HG03025 (cell line): ENCODE measurements around the gene GSX1.
"Not testable (repeated sequence)": the region's sequence is repeated elsewhere in the genome, so short reads cannot be mapped to it uniquely, and the experiment has no call there.

Experiments
- ATAC-seq: cut with Tn5 transposase; IDR thresholded peaks from one replicate; pipeline ENCODE4 v1.9.1; 2021; ENCODE audit warnings: mild to moderate bottlenecking, moderate library complexity; ENCODE audit not compliant: unreplicated experiment, low FRiP score

The GSX1 gene

DNA sequence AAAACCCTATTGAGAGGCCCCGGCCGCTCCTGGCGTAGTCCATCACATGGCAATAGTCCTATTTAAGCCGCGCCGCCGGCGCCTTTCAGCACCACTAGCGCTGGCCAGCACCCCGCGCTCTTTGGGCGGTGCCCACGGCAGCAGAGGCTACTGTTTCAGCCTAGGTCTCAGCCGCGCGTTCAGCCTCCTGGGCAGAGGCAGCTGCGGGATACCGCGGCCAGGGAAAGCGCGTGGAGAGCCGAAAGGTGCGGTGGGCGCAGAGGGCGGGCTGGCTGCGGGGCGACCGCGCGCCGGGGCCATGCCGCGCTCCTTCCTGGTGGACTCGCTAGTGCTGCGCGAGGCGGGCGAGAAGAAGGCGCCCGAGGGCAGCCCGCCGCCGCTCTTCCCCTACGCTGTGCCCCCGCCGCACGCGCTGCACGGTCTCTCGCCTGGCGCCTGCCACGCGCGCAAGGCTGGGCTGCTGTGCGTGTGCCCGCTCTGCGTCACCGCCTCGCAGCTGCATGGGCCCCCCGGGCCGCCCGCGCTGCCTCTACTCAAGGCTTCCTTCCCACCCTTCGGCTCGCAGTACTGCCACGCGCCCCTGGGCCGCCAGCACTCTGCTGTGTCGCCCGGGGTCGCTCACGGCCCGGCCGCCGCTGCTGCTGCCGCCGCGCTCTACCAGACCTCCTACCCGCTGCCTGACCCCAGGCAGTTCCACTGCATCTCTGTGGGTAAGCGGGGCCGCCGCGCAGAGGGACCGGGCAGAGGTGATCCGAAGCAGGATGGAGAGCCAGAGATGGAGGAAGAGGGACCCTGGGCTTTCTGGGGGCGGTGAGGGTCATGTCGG is at the start of gene GSX1:
TSS of gene GSX1 (plus strand) at position 91 of the 826 bp plus-strand sequence. CDS start at position 299, 208 bp downstream.
- no peak for ATAC-seq

DNA sequence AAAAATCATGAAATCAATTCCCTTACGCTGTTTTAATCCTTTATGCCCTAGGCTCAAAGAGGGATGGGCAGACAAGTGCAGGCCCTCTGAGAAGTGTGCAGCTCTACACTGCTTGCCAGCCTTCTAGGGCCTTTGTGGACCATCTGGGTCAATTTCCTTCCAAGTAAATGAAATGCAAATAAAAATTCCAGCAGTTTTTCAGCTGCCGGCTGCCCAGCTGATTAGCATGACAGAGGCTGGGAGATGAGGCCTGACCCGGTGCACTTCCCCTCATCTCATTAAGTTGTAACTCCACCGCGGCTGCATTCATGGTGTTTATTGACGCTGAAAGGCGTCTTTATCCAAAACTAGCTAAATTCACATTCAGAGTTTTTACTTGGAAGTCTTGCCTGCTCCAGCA is 47.5 kb upstream of the GSX1 start:
- ATAC-seq: no peak

DNA sequence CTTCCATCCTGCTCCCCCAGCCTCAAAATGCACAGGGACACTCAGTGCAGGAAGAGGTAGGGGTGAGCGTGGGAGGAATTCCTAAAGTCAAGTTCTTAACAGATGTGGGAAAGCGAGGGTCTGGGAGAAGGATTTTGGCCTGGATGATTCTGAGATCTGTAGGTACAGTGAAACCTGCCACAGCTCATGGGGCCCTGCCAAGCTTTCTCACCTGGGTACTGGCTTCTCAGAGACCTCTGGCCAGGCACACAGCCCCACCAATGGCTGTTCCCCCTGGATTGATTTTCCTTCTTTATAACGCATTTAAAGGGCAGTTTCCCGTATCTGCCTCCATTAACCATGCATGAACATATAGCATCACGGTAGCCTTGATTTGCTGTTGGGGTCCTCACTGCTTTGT is 47.0 kb upstream of the GSX1 start:
- no peak for ATAC-seq

DNA sequence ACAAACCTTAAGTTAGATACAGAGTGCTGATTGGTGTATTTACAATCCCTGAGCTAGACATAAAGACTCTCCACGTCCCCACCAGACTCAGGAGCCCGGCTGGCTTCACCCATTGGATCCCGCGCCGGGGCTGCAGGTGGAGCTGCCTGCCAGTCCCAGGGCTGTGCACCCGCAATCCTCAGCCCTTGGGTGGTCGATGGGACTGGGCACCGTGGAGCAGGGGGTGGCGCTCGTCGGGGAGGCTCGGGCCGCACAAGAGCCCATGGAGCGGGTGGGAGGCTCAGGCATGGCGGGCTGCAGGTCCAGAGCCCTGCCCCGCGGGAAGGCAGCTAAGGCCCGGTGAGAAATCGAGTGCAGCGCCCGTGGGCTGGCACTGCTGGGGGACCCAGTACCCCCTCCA is 44.1 kb upstream of the GSX1 start:
- ATAC-seq: not testable (repeated sequence)

DNA sequence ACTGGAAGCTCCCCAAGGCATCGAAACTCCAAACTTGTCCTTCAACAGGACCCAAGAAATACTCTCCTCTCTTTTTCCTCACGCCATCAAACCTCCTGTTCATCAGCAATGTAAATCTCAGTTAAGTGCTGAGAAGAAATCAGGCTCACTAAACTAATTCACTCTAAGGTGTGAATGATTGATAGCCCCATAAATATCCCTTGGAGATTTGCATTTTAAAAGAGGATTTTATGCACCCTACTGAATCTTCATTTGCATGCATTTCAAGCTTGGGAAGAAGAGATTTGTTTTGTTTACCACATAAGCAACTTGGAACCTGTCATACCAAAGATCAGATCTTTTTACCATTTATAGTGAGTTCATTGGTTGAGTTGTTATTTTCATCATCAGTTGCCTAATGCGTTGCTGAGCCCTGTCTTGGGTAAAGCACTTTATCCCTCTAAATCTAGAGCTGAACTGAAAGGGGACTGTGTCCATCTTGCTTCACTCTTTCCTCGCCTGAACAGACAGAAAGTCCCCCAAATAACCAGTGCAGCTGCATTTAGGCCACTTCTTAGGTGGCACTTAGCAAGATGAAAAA is 40.2 kb upstream of the GSX1 start:
- no peak for ATAC-seq

DNA sequence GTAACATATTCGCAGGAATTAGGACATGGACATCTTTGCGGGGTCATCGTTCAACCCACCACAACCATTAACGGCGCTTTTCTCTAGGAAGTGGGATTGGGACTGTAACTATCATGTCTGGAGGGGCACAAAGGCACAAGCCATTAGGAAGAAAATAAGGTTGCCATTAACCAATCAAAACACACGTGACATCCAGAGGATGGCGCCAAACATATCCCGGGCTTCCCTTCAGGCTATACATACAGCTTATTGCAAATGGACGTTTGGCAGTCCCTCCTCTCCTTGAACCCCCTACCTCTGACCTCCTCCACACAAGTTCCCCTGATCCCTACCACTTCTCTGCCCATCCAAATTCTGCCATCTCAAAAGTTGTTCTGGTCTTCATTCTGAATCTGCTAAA is 26.6 kb upstream of the GSX1 start:
- no peak for ATAC-seq

DNA sequence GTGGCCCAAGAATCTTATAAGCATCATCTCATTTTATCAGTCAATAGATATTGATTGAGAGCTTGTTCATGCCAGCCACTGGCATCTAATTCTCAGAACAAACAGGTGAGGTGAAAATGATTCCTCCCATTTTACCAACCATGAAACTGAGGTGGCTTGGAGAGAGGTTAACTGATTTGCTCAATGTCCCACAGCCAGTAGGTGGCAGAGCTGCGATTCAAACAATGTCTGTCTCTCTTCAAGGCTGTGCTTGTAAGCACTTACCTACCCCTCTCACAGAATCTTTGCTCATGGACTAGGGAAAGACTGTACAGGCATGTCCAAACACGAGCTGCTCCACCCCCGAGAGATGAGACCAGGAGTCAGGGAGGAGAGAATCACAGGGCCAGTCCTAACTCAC is 21.5 kb upstream of the GSX1 start:
- ATAC-seq: no peak

DNA sequence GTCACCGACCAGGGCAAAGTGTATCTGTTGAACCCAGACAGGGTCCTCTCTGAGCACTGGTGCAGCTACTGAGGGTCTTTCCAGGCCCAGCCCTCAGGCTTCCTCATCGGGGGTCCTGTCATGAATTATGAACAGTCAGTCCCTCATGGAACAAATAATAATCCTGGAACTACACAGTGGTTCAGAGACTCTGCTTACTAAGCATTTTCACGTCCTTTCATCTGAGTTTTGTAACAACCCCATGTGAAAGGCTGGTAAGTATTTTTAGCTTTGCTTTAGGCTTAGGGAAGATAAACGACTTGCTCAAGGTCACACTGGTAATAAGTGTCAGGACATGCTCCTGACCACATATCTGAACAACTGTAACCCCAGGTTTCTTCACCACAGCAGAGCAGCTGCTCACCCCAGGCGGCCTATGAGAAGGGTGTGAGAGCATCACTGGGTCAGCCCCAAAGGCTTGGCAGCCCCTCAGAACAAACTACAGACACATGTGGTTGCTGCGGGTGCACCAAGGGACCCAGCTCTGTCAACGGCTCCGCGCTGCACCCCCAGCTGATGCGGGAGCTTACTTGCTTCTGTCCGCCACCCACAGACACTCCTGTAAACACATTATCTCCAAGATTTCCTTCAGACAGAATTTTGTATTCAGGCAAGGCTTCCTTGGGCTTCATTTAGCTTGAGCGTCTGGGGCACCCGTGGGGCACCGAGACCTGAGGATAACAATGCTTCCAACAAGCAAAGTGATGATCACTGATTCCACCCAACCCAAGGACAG is 19.4 kb upstream of the GSX1 start:
- no peak for ATAC-seq

DNA sequence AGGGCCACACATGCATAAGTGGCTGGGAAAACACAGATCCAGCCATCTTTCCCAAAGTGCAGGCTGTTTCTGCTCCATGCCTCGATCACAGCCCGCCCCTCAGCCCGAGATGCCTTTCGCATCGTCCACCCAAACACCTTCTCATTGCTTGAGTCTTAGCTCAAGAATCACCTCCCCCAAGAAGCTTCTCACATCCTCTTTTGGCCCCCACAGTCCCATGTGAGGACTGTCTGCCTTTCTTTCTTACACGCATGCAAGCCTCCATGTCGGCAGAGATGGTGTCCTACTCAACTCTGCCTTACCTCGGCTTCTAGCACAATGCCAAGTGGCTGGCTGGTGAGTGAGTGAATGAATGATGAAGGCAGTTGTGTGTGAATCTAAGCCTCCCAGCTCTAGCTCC is 18.1 kb upstream of the GSX1 start:
- ATAC-seq: peak; percentile 84

DNA sequence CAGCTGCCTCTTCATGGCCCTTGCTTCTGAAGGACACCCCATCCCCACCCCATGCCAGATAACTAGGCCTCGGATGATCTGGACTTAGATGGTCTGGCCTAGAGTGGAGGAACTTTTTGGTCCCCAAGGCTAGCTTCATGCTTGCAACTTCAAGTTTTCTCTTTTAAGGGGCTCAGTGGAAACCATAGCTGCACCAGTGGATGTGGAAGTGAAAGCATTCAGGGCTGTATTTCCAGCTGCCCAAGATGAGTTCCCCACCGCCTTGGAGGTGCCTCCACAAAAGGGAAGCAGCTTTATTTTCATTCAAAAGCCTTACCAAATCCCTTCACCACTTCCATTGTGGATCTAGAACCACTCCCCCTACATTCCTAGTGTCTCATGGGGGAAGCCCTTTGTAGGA is 17.6 kb upstream of the GSX1 start:
- peak; percentile 50 for ATAC-seq

DNA sequence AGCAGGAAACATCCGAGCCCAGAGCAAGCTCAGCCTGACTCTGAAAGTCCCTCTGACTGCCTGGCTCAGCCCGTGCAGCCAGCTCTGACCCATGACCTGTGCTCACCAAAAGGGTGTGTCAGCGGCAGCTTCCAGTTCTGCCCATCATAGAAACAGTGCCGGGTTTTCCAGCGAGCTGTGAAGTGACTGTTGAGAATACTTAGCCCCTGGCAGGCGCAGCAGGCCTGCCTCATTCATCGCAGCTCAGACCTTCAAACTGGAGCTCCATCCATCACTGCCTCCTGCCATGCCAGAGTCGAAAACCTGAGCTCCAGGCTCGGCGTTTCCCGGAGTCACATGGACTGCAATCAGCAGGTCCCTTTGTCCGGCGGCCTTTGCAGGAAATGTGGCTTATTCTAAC is 16.3 kb upstream of the GSX1 start:
- ATAC-seq: no peak

DNA sequence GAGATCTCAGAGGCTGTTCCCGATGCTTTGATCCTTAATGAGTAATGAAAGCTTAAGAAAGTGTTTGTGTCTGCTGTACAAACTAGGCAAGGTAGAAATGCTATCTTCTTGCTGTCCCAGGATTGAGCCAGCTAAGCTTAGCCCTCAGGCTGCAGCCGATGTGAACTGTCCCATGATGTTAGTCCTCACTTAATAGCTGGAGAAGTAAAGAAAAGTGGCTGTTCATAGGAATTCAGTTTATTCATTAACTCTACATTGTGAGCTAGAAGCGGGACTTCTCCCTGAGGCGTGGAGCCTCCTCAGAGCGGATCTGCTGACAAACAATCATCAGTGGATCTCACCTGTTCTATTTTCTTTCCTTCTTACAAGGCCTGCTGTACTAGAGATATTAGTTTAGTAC is 10.1 kb upstream of the GSX1 start:
- no peak for ATAC-seq

DNA sequence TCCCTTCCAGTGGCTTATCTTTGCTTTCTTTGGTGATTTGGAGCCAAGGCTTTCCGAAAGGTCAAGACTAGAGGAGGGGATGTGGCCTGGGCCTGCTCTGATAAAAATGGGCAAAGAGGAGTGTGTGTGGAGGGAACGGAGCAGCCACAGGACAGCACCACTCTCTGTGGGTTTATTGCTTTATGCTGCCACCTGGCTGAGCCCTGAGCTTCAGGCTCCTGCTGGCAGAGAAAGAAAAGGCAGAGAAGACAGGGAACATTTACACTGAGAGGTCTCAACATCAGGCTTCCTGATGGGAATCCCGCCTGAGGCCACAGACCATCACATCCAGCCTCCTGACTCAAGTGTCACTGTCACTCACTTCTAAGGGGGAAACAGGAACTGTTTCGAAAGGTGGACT is 9.2 kb upstream of the GSX1 start:
- ATAC-seq: no peak

DNA sequence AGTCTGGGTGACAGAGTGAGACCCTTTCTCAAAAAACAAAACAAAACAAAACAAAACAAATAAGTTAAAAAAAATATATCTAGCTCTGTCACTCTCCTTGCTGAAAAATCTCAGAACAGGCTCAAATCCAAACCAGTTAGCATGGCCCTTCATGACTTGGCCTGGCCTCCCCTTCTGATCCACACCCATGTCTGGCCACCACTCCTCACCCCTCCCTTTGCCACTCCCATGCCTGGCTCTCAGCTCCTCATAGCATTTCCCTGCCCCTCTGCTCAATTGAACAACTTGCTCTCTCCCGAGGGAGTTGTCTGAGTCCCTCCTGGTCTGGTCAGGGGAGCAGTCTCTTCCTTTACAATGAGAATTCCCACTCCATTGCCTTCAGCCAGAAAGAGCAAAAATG is 4.0 kb upstream of the GSX1 start:
- ATAC-seq: no peak

DNA sequence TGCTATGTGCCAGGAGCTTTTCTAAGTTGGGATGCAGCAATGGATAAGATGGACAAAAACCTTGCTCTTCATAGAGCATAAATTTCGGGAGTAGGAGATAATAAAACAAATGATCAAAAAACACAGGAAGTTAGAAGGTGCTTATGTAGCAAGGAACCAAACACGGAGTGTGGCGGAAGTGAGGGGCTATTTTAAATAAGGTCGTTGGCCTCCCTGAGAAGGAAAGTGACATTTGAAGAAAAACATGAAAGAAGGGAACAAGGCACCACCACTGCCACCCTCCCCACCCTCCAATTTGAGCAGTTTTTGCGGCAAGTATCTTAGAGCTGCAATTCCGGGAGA is 3.2 kb upstream of the GSX1 start:
- no peak for ATAC-seq

DNA sequence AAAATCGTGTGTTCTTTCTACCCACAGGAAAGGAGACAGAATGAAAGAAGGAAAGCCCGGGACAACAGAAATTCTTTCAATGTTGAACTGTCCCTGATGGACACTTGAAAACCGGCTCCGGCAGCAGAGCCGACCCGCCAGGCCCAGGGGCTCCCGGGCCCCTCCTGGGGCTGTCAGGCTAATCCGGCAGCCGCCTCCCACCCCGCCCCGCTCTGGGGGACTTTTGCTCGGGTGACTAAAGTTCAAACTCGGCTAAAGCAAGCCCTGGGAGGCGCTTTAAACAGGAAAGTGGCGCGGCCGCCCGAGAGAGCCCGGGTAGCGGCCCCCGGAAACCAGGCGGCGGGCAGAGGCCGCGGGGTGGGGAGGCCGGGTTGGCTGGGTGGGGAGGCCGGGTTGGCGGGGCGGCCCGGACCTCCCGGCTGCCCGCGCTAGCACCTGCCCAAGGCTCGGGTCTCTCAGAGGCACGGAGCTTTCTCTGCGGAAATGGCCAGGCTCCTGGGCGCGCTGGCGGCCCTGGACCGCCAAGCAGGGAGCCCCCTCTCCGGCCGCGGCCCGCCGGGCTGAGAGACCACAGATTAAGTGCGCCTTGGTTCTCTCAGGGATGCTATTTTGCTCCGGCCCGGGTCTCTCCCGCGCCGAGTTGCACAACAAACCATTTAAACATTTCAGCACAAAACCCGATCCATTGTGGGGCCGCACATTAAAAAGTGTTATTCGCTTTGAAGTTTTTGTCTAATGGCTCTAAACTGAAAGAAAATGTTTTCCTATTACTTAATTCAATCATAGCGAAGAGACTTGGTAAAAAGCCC is 2.6 kb upstream of the GSX1 start:
- ATAC-seq: no peak

DNA sequence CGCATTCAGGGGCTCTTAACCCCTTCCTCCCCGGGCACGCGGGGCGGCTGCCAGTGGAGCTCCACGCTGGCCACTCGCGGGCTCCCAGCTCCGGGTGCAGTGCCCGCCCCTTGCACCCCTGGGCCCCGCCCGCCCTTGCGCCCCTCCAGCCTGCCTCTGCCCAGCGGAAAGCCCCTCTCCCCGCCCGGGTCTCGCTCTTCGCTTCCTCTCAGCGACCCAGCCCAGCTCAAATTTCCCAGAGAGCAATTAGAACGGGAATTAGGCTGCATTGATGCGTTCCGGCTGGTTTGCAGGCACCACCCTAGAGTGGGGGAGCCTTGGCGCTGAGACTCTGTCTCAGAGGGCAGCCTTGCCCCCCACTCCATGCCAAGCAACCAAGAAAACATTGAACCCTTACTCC is 1.8 kb upstream of the GSX1 start:
- no peak for ATAC-seq

DNA sequence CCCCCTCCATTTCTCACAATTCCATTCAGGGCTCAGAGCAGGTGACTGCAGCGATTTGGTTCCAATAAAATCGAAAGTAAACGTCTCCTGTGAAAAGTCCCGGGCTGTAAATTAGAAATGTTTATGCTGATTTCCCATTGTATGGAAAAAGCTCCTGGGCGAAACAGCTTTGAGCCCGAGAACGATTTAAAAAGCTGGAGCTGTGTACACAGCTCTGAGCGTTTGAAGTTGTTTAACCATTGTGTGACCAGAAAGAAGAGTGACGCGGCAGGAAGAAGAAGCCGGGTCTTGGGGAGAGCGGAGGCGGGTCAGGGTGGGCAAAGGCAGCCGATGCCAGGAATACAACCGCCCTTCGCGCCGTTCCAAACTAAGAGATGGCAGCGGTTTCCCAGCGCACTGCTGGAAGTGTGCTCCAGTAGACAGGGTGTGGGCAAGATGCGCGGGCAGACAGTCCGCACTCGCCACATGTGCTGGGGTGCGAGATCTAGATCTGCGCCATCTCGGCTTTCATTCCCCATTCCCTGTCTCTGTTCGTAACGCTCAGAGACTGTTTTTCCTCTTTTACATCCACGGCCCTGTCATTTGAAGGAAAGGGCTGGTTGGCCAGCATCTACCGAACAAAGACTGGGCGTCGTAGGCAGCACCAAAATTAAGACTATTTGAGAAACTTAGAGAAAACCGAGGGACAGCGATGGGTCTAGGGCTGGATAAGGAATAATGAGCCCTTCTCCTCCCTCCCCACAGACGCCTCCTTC is 960 bp upstream of the GSX1 start:
- no peak for ATAC-seq

DNA sequence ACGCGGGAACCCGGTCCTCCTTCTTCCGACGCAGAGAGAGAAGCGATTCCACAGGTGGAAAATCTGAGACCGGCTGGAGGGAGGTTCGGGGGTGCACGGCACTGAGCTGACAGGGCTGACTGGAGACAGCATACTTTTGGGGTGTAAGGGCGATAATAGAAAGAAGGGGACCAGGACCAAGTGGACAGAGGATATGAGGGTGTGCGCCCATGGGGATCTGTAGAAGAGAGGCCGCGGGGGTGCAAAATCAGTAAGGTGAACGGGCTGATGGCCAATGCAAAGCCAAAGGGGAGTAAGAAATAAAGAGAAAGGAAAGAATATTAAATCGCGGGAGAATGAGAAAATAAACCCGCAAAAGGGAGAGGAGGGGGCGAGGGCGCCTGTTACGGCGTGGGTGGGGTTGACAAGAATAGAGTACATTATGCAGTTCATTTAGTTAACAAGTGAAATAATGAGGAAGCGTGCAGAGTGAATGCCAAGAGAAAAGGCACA is 336 bp upstream of the GSX1 start:
- ATAC-seq: no peak
